ENCODE measurements around the gene LUZP2. TPM values are rescaled to one million over a fixed set of nuclear protein-coding genes. Genes with fewer than 3 reads are reported as not detected.

The LUZP2 gene
- total and polyA plus RNA-seq, 2 of the 8 experiments (the other 6 are each of a cell fraction or from before 2014, with no cell fraction given): 0.79 to 1.5 TPM

- Histone ChIP-seq H3K23me2 (ENCODE audit: low read depth, low read length) (no peaks in the 10 kb centered on the region), H2BK5ac (ENCODE audit: low read depth, low read length) (no peak overlapping the region), H3K4me2 (ENCODE audit: insufficient read depth in 1 of 2, low read depth in 2 of 2, low read length in 2 of 2) (no peak overlapping the region), H3K56ac (replicated peaks; ENCODE audit: insufficient read length, low read depth, low read length) (no peak overlapping the region), H3K18ac (ENCODE audit: extremely low read depth, low read length) (no peak overlapping the region), H3K36me3 (ENCODE audit: control insufficient read depth in 2 of 4, insufficient read depth in 4 of 4, low read length in 3 of 4) (no peaks in the 10 kb centered on the region), H4K5ac (ENCODE audit: insufficient read length, low read depth, low read length) (no peak overlapping the region), H3K79me1 (ENCODE audit: low read depth, low read length) (no peaks in the 10 kb centered on the region), H3K4me3 (ENCODE audit: extremely low read depth in 1 of 4, insufficient read depth in 2 of 4, low read depth in 3 of 4, low read length in 4 of 4) (no peak overlapping the region), H3K14ac (ENCODE audit: insufficient read length) (no peak overlapping the region), H2BK120ac (replicated peaks; ENCODE audit: low read depth, low read length) (no peak overlapping the region), H2BK15ac (ENCODE audit: low read length) (no peak overlapping the region), H3K79me2 (ENCODE audit: control insufficient read depth in 1 of 2, insufficient read depth in 2 of 2, low read length in 2 of 2) (no peaks in the 10 kb centered on the region), H3K4me1 (replicated peaks in 1 of 4; ENCODE audit: control insufficient read depth in 3 of 4, insufficient read depth in 4 of 4, low read length in 3 of 4) (no peaks in the 10 kb centered on the region), H3K9ac (replicated peaks in 1 of 4; ENCODE audit: extremely low read depth in 1 of 4, low read depth in 3 of 4, low read length in 3 of 4) (no peak overlapping the region), H4K8ac (ENCODE audit: extremely low read depth, insufficient read depth, low read length) (no peak overlapping the region), H4K91ac (replicated peaks; ENCODE audit: insufficient read length, low read length) (no peak overlapping the region), H3K23ac (ENCODE audit: insufficient read length) (no peak overlapping the region), H2AFZ (ENCODE audit: low read length) (no peak overlapping the region), H2BK20ac (ENCODE audit: low read length) (no peak overlapping the region), H3K4ac (replicated peaks; ENCODE audit: insufficient read length, low read depth, low read length) (no peak overlapping the region), H3K9me3 (ENCODE audit: insufficient read depth in 2 of 2, low read depth in 1 of 2, low read length in 1 of 2) (no peaks in the 10 kb centered on the region), H3K27me3 (replicated peaks in 1 of 4; ENCODE audit: control insufficient read depth in 3 of 4, extremely low read depth in 1 of 4, insufficient read depth in 3 of 4, low read length in 3 of 4) (no peaks in the 10 kb centered on the region), H2AK5ac (ENCODE audit: low read depth, low read length) (no peak overlapping the region), H2BK12ac (ENCODE audit: low read depth, low read length) (no peak overlapping the region), H4K20me1 (replicated peaks in 1 of 2; ENCODE audit: control insufficient read depth in 1 of 2, insufficient read depth in 2 of 2, low read length in 2 of 2) (no peaks in the 10 kb centered on the region), H3K27ac (ENCODE audit: low read depth, low read length) (no peak overlapping the region)
- FAIRE-seq: no peak
- TF ChIP-seq RNF2 (IDR thresholded peaks at IDR 0.05; ENCODE audit: borderline replicate concordance, low read depth, low read length, missing control alignments, poor library complexity, severe bottlenecking): no peak
- no peak for TF ChIP-seq GABPA (IDR thresholded peaks at IDR 0.05; ENCODE audit: borderline replicate concordance, insufficient read depth, low read length)
- no peak for TF ChIP-seq SUZ12 (IDR thresholded peaks at IDR 0.05; ENCODE audit: low read length)
- no peak for TF ChIP-seq POLR2A (IDR thresholded peaks at IDR 0.05; ENCODE audit: control extremely low read depth in 1 of 2, low read depth in 2 of 2, low read length in 2 of 2)
- TF ChIP-seq RFX5 (IDR thresholded peaks at IDR 0.05; ENCODE audit: borderline replicate concordance, low read depth, low read length): no peak
- TF ChIP-seq TEAD4 (IDR thresholded peaks at IDR 0.05; ENCODE audit: low read depth, low read length): no peak
- ChIA-PET CTCF (ENCODE audit: partially characterized antibody) (no interaction called here), POLR2A (ENCODE audit: partially characterized antibody) (no interaction called here)
- no peak for DNase-seq (ENCODE audit: low read depth in 1 of 2, low spot score in 2 of 2)
These were observed 375.9 kb downstream of the LUZP2 start for GRCh38 chr11:24872651-24873311.

Data from H1 (cell line).